GM12864 (cell line): Measurements from ENCODE around the gene CHTF18.
"Not testable (repeated sequence)": the region's sequence is repeated elsewhere in the genome, so short reads cannot be mapped to it uniquely, and the experiment has no call there.

Source experiments
- DNase-seq: peaks from one replicate; pipeline ENCODE4 v3.0.0-alpha.2; 2011; ENCODE audit warnings: low read depth
- H3K4me3 ChIP-seq: 2 replicates; pipeline ENCODE4 v1.5.1; 2011; ENCODE audit warnings: mild to moderate bottlenecking, low read depth, low read length, control low read depth
- TF ChIP-seq, protein P1 (sequence below): IDR thresholded peaks from 2 replicates; pipeline ENCODE4 v1.5.1; 2011; ENCODE audit warnings: low read depth, mild to moderate bottlenecking, moderate library complexity, low read length, control low read depth, inconsistent platforms; ENCODE audit errors: missing control alignments

Gene CHTF18

GRCh38 chr16:788399-789126 is at the start of gene CHTF18:
Gene CHTF18, plus strand, starts transcription at chr16:788620. Its CDS starts 65 bp downstream, at chr16:788685.
- DNase-seq = peak; percentile 35
- TF ChIP-seq, protein P1, sequence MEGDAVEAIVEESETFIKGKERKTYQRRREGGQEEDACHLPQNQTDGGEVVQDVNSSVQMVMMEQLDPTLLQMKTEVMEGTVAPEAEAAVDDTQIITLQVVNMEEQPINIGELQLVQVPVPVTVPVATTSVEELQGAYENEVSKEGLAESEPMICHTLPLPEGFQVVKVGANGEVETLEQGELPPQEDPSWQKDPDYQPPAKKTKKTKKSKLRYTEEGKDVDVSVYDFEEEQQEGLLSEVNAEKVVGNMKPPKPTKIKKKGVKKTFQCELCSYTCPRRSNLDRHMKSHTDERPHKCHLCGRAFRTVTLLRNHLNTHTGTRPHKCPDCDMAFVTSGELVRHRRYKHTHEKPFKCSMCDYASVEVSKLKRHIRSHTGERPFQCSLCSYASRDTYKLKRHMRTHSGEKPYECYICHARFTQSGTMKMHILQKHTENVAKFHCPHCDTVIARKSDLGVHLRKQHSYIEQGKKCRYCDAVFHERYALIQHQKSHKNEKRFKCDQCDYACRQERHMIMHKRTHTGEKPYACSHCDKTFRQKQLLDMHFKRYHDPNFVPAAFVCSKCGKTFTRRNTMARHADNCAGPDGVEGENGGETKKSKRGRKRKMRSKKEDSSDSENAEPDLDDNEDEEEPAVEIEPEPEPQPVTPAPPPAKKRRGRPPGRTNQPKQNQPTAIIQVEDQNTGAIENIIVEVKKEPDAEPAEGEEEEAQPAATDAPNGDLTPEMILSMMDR = no peak
- peak within 1 kb of the TSS; percentile 99 for H3K4me3 ChIP-seq

- TF ChIP-seq, protein P1 = no peak
- peak overlapping the region; percentile 91 for H3K4me3 ChIP-seq
- DNase-seq = no peak
These were observed 48.6 kb upstream of the CHTF18 start for GRCh38 chr16:739560-740458.

GRCh38 chr16:740459-740763 is 48.0 kb upstream of the CHTF18 start:
- DNase-seq = no peak
- peak overlapping the region; percentile 91 for H3K4me3 ChIP-seq
- TF ChIP-seq, protein P1 = no peak

DNA sequence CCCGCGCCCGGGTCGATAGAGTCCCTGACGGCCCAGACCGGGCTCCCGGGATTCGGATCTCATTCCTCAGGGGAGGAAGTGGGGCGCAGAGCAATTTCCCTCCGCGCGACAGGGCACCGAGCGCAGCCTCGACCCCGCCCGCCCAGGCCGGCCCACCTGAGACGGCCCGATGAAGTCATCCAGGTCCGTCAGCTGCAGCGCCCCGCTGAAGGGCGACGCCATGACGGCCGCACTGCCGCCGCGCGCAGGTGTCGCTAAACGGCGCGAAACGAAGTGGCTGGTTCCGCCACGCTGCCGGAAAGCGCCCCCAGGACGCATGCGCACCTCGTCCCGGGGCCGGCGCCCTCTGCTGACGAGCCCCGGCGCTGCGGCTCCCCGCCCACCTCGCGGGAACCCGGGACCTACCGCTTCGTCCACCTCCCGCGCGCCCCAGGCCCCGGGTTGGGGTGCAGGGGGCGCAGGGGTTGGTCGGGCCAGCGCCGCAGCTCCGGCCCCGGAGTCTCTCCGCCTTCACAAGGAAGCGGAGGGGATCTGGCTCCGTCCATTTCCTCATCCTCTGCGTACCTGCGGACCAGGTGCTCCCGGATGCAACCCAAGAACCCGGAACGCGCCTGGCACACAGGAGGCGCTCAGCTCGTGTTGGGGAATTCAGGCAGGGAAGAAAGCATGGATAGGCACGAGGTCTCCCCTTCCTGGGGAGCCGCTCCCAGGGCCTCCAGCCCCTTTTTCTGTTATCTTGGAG is 47.5 kb upstream of the CHTF18 start, which contains the start of gene CIAO3:
TSS of gene CIAO3 (minus strand) at position 234 of the 742 bp plus-strand sequence. CDS start at position 222, 12 bp downstream.
- H3K4me3 ChIP-seq = peak within 1 kb of the TSS; percentile 91
- DNase-seq = peak; percentile 65
- TF ChIP-seq, protein P1 = peak; percentile 88

DNA sequence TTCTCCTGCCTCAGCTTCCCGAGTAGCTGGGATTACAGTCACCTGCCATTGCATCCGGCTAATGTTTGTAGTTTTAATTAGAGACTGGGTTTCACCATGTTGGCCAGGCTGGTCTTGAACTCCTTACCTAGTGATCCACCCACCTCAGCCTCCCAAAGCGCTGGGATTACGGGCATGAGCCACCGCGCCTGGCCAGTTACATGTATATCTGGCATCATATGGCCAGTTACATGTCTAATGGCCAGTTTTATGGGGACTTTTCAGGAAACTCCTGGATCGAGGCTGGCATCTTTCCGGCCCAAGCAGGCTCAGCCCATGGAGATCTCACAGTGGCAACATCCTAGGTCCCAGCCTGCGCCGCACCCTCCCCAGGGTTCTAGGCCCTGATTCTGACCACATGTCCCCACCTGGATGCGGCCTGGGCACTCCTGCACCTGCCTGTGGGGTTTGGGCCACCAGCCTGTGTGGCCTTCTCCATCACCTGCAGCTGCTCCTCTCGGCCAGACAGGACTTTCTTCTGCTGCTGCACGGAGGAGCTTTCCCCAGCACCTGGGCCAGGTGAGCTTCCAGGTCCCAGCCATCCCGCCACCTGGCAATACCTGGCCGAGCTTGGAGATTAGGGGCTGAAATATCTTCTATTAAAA is 46.3 kb upstream of the CHTF18 start:
- no peak for DNase-seq
- TF ChIP-seq, protein P1 = no peak
- H3K4me3 ChIP-seq = no peak overlapping the region

DNA sequence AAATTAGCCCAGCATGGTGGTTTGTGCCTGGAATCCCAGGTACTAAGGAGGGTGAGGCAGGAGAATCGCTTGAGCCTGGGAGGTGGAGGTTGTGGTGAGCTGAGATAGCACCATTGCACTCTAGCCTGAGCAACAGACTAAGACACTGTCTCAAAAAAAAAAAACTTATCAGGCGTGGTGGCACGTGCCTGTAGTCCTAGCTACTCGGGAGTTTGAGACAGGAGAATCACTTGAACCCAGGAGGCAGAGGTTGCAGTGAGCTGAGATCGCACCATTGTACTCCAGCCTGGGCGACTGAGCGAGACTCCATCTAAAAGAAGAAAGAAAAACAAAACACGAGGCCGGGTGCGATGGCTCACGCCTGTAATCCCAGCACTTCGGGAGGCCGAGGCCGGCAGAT is 45.5 kb upstream of the CHTF18 start:
- H3K4me3 ChIP-seq, DNase-seq: not testable (repeated sequence)
